Thyroid gland (tissue), 4 donors: ENCODE data around the gene MDGA2. TPM values are rescaled to one million over a fixed set of nuclear protein-coding genes. Genes with fewer than 3 reads are reported as not detected.

ENCODE experiments used
- DNase-seq, 2 donors: peaks; one replicate each; pipeline ENCODE4 v3.0.0-alpha.2; 2019
- H3K27ac ChIP-seq, 3 donors: fragments of 200-600 bp; sonication (generic); 1 replicate in 2 of 3; 2 replicates in 1 of 3; pipeline ENCODE4 v1.5.1; 2016 to 2019; ENCODE audit warnings: mild to moderate bottlenecking in 1 of 3, moderate library complexity in 1 of 3
- H3K27me3 ChIP-seq: fragments of 200-600 bp; sonication (generic); one replicate; pipeline ENCODE4 v1.5.1; 2019
- H3K36me3 ChIP-seq, 2 donors: fragments of 200-600 bp; sonication (generic); one replicate each; pipeline ENCODE4 v1.5.1; 2016 to 2019
- H3K4me1 ChIP-seq, 2 donors: fragments of 200-600 bp; sonication (generic); one replicate each; pipeline ENCODE4 v1.5.1; 2017 to 2019
- H3K4me3 ChIP-seq, 3 donors: fragments of 200-600 bp; sonication (generic); replicated peaks in 1 of 3; 1 replicate in 2 of 3; 2 replicates in 1 of 3; pipeline ENCODE4 v1.5.1; 2016; ENCODE audit warnings: mild to moderate bottlenecking in 1 of 3
- H3K9me3 ChIP-seq: fragments of 200-600 bp; sonication (generic); one replicate; pipeline ENCODE4 v1.5.1; 2017
- CTCF ChIP-seq, 6 experiments: fragments of 200-600 bp in 3 of 6; fragments of 450-650 bp in 3 of 6; sonication (generic) in 3 of 6; IDR thresholded peaks; one replicate each; pipeline ENCODE4 v1.5.1; 2016 to 2019; ENCODE audit warnings: antibody characterized with exemption in 6 of 6, mild to moderate bottlenecking in 2 of 6, inconsistent platforms in 1 of 6, moderate library complexity in 1 of 6
- POLR2A ChIP-seq, 2 donors: fragments of 450-650 bp; IDR thresholded peaks; one replicate each; pipeline ENCODE4 v1.6.1; 2017; ENCODE audit warnings: antibody characterized with exemption in 2 of 2, mild to moderate bottlenecking in 2 of 2, moderate library complexity in 1 of 2
- WGBS, 2 donors: methylation state at CpG; one replicate each; pipeline ENCODE4 v1.1.5; 2017; 5-methylcytosine and 5-hydroxymethylcytosine counted together
- intact Hi-C: fragments of 100-400 bp; cut with DNase I; formaldehyde crosslinking; loops from one replicate; pipeline ENCODE4 v1.15.1; 2023
- total RNA-seq, 4 donors: library from RNA; depleted of rRNA; stranded (reverse); fragments of >200 nt; gene quantifications; one replicate each; pipeline ENCODE4 v1.2.3, GENCODE V29; 2016

MDGA2 gene
- total RNA-seq, 4 donors from 2014 or later, result not detected

- TF ChIP-seq CTCF (IDR thresholded peaks at IDR 0.05), result no peak
- no peak for TF ChIP-seq POLR2A (IDR thresholded peaks at IDR 0.05)
- Histone ChIP-seq H3K9me3 (no peaks in the 10 kb centered on the region), H3K27ac (no peak overlapping the region), H3K27me3 (no peaks in the 10 kb centered on the region), H3K4me3 (no peak overlapping the region), H3K36me3 (no peaks in the 10 kb centered on the region), H3K4me1 (no peaks in the 10 kb centered on the region)
- DNase-seq, result no peak
- 38 to 39% methylated on average over 1 of the region's 1 CpG for WGBS, 2 donors
- intact Hi-C loops, result no loop called here
Measured at GRCh38 chr14:47240748-47241437, 434.5 kb downstream of the MDGA2 start.

GRCh38 chr14:47235619-47236018 is 439.8 kb downstream of the MDGA2 start:
- Histone ChIP-seq H3K4me1 (no peaks in the 10 kb centered on the region), H3K4me3 (no peak overlapping the region), H3K36me3 (no peaks in the 10 kb centered on the region), H3K27ac (no peak overlapping the region), H3K9me3 (no peaks in the 10 kb centered on the region), H3K27me3 (no peaks in the 10 kb centered on the region)
- intact Hi-C loops, result no loop called here
- WGBS, 2 donors, result 66 to 70% methylated on average over 3 of the region's 3 CpGs
- TF ChIP-seq CTCF (IDR thresholded peaks at IDR 0.05), result no peak
- no peak for DNase-seq

- TF ChIP-seq POLR2A (IDR thresholded peaks at IDR 0.05) (no peak), CTCF (IDR thresholded peaks at IDR 0.05) (no peak)
- H3K4me1 ChIP-seq, result no peaks in the 10 kb centered on the region
- H3K36me3 ChIP-seq, result no peaks in the 10 kb centered on the region
- no peak overlapping the region for H3K4me3 ChIP-seq
- WGBS, 2 donors, result 70% methylated on average over 5 of the region's 5 CpGs
- intact Hi-C loops, result no loop called here
- H3K9me3 ChIP-seq, result no peaks in the 10 kb centered on the region
- H3K27me3 ChIP-seq, result no peaks in the 10 kb centered on the region
- no peak for DNase-seq
- no peak overlapping the region for H3K27ac ChIP-seq
Measured at GRCh38 chr14:47226877-47227520, 448.4 kb downstream of the MDGA2 start.

GRCh38 chr14:47223656-47224055 is 451.7 kb downstream of the MDGA2 start:
- TF ChIP-seq CTCF (IDR thresholded peaks at IDR 0.05) (no peak), POLR2A (IDR thresholded peaks at IDR 0.05) (no peak)
- no peaks in the 10 kb centered on the region for H3K9me3 ChIP-seq
- intact Hi-C loops, result no loop called here
- no peak for DNase-seq
- no peak overlapping the region for H3K4me3 ChIP-seq
- 88 to 91% methylated on average over 4 of the region's 4 CpGs for WGBS, 2 donors
- H3K27me3 ChIP-seq, result no peaks in the 10 kb centered on the region
- H3K27ac ChIP-seq, result no peak overlapping the region
- H3K36me3 ChIP-seq, result no peaks in the 10 kb centered on the region
- H3K4me1 ChIP-seq, result no peaks in the 10 kb centered on the region

- Histone ChIP-seq H3K27me3 (no peaks in the 10 kb centered on the region), H3K36me3 (no peaks in the 10 kb centered on the region), H3K27ac (no peak overlapping the region), H3K4me3 (no peak overlapping the region), H3K4me1 (no peaks in the 10 kb centered on the region), H3K9me3 (no peaks in the 10 kb centered on the region)
- 86 to 89% methylated on average over 2 of the region's 2 CpGs for whole genome bisulfite sequencing, 2 donors
- intact Hi-C loops, result no loop called here
- TF ChIP-seq CTCF (IDR thresholded peaks at IDR 0.05) (no peak), POLR2A (IDR thresholded peaks at IDR 0.05) (no peak)
- DNase-seq, result no peak
Measured at GRCh38 chr14:47220096-47220495, 455.3 kb downstream of the MDGA2 start.
